ENCODE data around the gene BTBD18.
"Not testable (repeated sequence)": the region's sequence is repeated elsewhere in the genome, so short reads cannot be mapped to it uniquely, and the experiment has no call there.

Gene BTBD18

DNA sequence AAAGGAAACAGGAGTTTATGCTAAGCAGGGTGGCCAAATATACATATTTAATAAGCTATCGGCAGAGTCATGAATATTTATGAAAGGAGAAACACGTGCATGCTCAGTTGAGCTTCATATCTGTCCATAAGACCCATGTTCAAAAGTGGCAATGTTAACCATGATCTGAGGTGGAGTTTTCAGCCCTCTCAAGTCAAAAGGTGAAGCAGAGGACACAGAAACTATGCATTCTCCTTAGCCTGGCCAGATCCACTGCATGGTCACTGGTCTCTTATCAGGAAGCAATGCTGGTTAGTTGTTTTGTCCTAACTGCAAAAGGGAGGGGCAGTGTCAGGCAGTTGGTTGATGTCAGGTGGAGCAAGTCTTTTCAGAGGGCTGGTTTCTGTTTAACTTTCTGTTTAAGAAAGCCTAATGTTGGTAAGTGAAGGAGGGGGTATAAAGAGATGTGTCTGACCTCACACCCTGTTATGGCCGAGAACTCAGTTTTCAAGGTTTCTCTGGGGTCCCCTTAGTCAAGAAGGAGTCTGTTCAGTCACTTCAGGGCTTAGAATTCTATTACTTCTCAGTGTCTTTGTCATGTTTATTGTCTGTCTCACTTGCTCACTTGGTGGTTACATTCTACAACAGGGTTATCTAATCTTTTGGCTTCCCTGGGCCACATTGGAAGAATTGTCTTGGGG, 15.9 kb downstream of the BTBD18 start:
- DNase-seq (ENCODE audit: low read depth): no peak
- no peak overlapping the region for H3K4me3 ChIP-seq (ENCODE audit: low read length)
- TF ChIP-seq, protein P1, sequence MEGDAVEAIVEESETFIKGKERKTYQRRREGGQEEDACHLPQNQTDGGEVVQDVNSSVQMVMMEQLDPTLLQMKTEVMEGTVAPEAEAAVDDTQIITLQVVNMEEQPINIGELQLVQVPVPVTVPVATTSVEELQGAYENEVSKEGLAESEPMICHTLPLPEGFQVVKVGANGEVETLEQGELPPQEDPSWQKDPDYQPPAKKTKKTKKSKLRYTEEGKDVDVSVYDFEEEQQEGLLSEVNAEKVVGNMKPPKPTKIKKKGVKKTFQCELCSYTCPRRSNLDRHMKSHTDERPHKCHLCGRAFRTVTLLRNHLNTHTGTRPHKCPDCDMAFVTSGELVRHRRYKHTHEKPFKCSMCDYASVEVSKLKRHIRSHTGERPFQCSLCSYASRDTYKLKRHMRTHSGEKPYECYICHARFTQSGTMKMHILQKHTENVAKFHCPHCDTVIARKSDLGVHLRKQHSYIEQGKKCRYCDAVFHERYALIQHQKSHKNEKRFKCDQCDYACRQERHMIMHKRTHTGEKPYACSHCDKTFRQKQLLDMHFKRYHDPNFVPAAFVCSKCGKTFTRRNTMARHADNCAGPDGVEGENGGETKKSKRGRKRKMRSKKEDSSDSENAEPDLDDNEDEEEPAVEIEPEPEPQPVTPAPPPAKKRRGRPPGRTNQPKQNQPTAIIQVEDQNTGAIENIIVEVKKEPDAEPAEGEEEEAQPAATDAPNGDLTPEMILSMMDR (conservative IDR thresholded peaks at IDR 0.05; ENCODE audit: low read length): no peak

- DNase-seq (ENCODE audit: low read depth): no peak
These were observed 19.0 kb downstream of the BTBD18 start for GRCh38 chr11:57732661-57733060.

DNA sequence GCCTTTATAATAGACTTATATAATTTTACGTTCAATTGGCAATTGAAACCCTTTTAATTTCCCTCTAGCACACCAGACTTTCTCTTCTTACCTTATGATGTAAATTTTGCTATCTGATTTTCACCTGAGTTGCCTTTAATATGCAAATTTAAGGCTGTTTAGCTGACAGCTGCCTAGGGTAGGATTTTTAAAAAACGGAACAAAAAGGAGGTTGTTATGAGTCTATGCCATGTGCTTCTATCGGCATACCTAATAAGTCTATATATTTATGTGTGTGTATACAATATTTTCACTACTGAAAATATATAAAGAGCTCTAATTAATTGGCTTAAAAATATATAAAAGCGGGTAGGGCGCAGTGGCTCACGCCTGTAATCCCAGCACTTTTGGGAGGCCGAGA, 22.1 kb downstream of the BTBD18 start:
- no peak for DNase-seq (ENCODE audit: low read depth)
- TF ChIP-seq, protein P1 (conservative IDR thresholded peaks at IDR 0.05; ENCODE audit: low read length): no peak
- H3K4me3 ChIP-seq (ENCODE audit: low read length): no peak overlapping the region

More at GRCh38 chr11:57732661-57733060, 19.0 kb downstream of the BTBD18 start:
- TF ChIP-seq, protein P1 (conservative IDR thresholded peaks at IDR 0.05; ENCODE audit: low read length): no peak
- H3K4me3 ChIP-seq (ENCODE audit: low read length): no peak overlapping the region

- TF ChIP-seq, protein P1 (conservative IDR thresholded peaks at IDR 0.05; ENCODE audit: low read length): no peak
- H3K4me3 ChIP-seq (ENCODE audit: low read length): no peak overlapping the region
These were observed 22.8 kb downstream of the BTBD18 start for GRCh38 chr11:57728829-57729228.

DNA sequence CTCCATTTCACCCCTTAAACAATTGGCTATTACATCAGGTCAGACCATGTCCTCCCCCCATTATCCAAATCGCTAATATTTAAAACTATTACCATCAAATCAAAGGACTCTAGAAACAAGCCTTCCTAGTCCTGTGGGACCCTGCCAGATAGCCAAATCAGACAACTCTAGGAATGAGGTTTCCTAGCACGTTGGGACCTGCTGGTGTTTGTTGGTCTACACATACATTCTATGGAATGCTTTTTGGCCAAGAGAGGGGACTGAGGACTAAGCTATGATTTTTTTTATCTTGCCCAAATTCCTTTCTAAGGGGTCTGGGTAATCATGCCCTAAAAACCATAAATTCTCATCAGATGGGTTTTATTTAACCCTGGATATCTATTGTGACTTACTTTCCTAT, 24.4 kb downstream of the BTBD18 start:
- H3K4me3 ChIP-seq (ENCODE audit: low read length): no peak overlapping the region
- TF ChIP-seq, protein P1 (conservative IDR thresholded peaks at IDR 0.05; ENCODE audit: low read length): no peak
- DNase-seq (ENCODE audit: low read depth): no peak

More at GRCh38 chr11:57728829-57729228, 22.8 kb downstream of the BTBD18 start:
- no peak for DNase-seq (ENCODE audit: low read depth)

GRCh38 chr11:57716726-57717125, 34.9 kb downstream of the BTBD18 start:
- H3K4me3 ChIP-seq (ENCODE audit: low read length); DNase-seq (ENCODE audit: low read depth): not testable (repeated sequence)

GRCh38 chr11:57713835-57714234, 37.8 kb downstream of the BTBD18 start:
- H3K4me3 ChIP-seq (ENCODE audit: low read length): peak overlapping the region; percentile 100
- TF ChIP-seq, protein P1 (conservative IDR thresholded peaks at IDR 0.05; ENCODE audit: low read length): no peak
- no peak for DNase-seq (ENCODE audit: low read depth)

Data from AG10803 (cell line).